Subcutaneous adipose tissue (tissue), 4 donors: ENCODE data around the gene TRIM44. TPM values are rescaled to one million over a fixed set of nuclear protein-coding genes. Genes with fewer than 3 reads are reported as not detected.

Experiments used
- total RNA-seq, 4 donors: library from RNA; depleted of rRNA; stranded (reverse); fragments of >200 nt; gene quantifications; one replicate each; pipeline ENCODE4 v1.1.0, GENCODE V29; 2016
- TF ChIP-seq, protein P1 (sequence below): fragments of 450-650 bp; IDR thresholded peaks from one replicate; pipeline ENCODE4 v1.5.1; 2016; ENCODE audit warnings: low read depth, mild to moderate bottlenecking, control low read depth, antibody characterized with exemption, moderate library complexity

TRIM44 gene
- total RNA-seq, 4 donors from 2014 or later = 32.6 to 70.9 (median 40.0) TPM

DNA sequence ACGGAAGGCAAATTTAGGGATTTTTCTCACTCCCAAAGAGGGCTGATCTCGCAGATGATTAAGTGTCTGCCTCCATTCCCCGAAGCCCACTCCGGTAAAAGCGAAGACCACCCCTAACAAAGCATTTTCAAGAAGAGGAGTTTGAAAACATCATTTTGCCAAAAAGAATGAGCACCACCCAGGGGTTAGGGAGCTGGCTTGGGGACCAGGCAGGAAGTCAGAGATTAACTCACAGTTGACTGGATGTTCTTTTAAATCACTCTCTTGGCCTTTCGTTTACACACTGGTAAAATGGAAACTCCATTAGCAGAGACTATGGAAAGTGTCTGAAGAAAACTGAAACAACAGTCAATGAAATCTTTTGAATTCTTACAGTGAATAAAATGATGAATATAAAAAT is 7.9 kb upstream of the TRIM44 start:
- TF ChIP-seq, protein P1, sequence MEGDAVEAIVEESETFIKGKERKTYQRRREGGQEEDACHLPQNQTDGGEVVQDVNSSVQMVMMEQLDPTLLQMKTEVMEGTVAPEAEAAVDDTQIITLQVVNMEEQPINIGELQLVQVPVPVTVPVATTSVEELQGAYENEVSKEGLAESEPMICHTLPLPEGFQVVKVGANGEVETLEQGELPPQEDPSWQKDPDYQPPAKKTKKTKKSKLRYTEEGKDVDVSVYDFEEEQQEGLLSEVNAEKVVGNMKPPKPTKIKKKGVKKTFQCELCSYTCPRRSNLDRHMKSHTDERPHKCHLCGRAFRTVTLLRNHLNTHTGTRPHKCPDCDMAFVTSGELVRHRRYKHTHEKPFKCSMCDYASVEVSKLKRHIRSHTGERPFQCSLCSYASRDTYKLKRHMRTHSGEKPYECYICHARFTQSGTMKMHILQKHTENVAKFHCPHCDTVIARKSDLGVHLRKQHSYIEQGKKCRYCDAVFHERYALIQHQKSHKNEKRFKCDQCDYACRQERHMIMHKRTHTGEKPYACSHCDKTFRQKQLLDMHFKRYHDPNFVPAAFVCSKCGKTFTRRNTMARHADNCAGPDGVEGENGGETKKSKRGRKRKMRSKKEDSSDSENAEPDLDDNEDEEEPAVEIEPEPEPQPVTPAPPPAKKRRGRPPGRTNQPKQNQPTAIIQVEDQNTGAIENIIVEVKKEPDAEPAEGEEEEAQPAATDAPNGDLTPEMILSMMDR = no peak

DNA sequence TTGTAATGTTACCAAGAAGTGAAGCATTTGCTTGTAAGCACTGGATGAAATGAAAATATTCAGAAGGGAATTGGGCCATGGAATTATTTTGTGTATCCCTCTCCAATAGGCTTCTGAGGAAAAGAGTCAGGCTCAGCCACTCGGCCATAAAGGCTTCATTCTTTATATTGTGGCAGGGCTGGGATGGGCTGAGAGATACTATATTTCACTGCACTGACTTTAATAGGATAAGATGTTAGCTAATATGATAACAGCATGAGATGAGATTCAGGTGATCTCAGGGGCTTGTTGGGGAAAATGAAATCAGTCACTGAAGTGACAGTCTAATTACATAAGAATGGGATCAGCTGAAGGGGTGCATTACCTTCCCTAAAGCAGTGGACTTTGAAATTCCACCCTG is 7.3 kb upstream of the TRIM44 start:
- TF ChIP-seq, protein P1 = no peak

DNA sequence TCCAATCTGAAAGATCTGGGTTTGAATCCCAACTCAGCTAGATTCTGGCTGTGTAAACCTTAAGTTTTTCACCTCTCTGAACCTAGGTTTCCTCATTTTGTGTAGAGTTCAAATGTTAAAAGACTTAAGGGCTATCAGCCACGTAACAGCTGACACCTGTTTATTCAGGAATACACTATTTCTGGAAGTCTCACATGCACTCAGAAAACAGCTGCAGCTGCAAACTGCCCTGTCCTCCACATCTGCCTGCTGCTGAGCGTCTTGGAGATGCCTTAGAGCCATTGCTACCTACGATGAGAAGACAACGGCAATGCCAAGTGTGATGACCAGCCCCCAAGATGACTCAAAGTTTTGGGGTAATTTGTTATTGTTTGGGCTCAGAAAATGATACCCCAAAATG is 6.7 kb upstream of the TRIM44 start:
- TF ChIP-seq, protein P1 = no peak

DNA sequence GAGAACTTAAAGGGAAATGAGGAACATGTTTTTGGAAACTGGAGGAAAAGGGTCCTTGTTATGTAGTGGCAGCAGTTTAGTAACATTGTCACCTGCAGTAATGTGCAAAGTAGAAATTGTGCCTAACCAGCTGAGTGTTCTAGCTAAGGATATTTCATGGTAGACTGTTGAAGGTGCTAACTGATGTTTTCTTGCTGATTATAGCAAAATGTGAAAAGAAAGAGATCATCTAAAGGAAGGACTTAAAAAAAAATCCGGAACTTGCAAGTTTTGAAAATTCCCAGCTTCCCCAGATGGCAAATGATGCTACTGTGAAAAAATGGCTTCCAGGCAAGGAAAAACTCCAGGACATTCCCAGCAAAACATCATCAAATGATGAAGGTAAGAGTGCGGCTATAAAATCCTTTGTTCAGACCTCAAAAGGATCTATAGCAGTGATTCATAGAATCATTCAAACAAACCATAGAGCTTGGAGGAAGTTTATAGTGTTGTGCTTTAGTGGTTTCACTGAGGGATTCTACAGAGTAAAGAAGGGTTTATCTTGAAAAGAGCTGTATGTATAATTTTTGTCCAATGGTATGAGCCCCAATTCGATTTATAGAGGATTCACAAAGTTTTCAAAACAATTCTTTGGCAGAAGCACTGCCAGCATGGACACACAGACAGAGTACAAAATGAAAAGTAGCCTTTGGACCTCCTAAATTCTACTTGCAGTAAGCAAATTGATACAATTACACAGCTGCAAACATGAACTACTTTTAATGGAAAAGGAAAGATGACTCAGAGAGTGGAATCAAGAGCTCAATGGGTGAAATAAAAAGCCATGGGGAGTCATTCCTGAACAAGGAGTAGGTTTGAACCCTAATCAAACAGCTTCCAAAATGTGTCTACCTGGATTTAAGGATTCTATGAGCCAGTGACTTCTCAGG is 4.3 kb upstream of the TRIM44 start:
- TF ChIP-seq, protein P1 = no peak

DNA sequence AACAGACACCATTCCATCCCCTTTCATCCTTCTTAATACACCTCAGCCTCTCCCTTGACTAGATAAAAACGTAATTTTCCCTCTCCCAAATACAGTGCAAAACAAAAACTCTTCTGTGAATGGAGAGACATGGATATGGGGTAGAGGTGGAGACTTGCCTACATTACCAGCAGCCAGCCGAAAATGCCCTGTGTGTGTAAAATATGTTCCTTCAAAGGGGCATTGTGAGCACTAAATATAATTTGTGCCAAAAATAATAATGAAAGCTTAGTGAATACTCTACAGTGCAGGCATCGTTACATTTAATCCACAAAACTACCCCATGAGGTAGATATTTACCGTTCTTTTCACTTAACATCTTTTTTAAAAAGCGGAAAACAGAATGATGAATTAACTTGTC is 1.0 kb upstream of the TRIM44 start:
- TF ChIP-seq, protein P1 = no peak

DNA sequence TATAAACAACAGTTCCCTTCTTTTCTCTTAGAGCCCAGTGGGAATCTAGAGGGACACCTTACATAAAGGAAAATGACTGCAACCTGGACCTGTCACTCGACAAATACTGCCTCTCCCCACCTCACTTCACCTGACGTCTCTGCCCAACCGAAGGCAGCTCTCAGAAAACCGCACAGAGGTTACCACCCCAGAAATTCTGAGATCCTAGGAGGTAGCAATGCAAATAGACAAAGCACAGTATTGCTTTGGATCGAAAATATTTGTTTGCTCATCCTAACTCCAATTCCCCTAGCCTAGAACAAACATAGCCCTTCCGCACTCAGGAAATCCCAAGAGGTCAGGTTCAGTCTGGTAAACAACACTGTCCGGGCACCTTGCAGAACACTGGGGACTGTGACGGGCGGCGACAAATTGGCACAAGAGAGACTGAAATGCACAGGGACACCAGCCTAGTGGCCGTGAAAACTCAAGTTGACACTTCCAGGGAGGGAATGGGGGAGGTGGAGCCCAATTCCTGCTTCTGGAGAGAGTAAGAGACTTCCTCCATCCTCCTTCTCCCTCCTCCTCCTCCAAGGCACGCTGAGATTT is 420 bp upstream of the TRIM44 start:
- TF ChIP-seq, protein P1 = no peak

DNA sequence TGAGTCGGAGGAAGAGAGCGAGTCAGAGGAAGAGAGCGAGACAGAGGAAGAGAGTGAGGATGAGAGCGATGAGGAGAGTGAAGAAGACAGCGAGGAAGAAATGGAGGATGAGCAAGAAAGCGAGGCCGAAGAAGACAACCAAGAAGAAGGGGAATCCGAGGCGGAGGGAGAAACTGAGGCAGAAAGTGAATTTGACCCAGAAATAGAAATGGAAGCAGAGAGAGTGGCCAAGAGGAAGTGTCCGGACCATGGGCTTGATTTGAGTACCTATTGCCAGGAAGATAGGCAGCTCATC is 780 bp downstream of the TRIM44 start:
- TF ChIP-seq, protein P1 = no peak
